ENCODE results near the gene TTC4.

Gene TTC4

DNA sequence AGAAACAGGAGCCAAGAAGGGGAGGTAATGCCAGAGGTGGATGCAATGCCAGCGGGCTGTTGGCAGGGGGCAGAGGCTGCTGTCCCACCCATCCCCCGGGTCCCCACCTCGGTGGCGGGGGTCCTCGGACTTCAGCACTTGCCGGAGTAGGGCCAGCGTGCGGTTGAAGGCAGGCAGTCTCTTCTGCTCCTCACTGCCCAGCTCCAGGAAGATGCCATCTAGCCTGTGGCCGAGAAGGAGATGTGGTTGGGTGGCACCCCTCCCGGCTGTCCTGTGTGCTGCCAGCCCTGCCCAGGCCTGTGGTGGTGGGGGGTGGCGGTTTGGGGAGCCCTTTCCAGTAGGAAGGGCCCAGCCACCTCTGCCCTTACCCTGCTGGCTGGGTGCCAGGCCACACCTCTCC lies 71.9 kb downstream of the TTC4 start:
- DNase-seq: no peak

DNA sequence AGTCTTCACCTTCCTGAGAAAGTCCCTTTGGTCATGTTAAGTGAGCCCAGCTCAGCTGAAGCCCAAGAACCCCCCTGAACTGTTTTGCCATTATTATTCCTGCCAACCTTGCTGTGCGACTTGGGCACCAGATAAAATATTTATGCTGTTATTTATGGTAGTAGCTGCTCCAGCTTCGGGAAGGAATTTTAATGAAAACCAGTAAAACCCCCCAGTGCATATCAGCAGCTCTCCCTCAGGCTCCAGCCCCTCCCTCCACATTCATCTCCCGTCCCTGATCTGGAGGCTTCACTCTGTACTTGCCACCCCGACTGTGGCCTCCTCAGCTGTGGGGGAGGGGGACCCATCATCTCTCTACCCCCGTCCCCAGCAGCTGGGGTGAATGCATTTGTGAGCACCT lies 72.8 kb downstream of the TTC4 start:
- DNase-seq: no peak

DNA sequence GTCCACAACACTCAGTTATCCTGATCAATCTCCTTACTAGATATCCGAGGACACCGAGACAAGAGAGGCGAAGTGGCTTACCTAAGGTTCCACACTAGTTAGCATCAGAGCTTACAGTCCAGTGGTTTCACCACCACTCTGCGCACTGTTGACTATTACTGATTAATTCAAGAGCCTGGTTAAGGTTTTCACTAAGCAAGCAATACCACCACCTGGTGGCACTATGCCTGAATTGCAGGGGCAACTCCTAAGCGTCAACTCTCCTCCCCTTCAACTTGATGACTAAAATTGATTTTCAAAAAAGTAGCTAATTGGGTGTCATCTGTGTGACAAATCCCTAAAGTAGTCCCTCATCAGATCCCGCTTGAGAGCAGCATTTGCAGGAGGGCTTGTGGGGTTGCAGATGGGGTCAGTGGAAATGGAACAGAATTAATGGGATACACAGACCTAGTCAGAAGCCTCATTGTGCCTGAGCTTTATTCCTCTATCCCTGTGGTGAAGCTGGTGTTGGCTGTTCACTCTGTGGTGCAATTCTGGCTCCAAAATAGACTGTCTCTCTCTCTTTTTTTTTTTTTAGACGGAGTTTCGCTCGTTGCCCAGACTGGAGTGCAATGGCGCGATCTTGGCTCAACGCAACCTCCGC lies 76.3 kb downstream of the TTC4 start:
- DNase-seq: no peak

All from NCI-H1105 (cell line).